ENCODE results near the gene CDR2L. TPM values are rescaled to one million over a fixed set of nuclear protein-coding genes. Genes with fewer than 3 reads are reported as not detected.

CDR2L gene
- polyA plus RNA-seq, 1 of the 3 experiments (the other 2 are of a cell fraction) = 21.2 TPM

GRCh38 chr17:75030161-75030560 is 42.7 kb downstream of the CDR2L start:
- H3K36me3 ChIP-seq (replicated peaks in 1 of 2; ENCODE audit: control insufficient read depth in 1 of 2, insufficient read depth in 2 of 2, low read length in 1 of 2) = no peaks in the 10 kb centered on the region
- no peak overlapping the region for H3K27ac ChIP-seq (ENCODE audit: low read depth in 2 of 2, low read length in 1 of 2)
- peaks cover 5% of the 10 kb centered on the region; the same call in 1 of the 2 replicates for H3K9me3 ChIP-seq
- WGBS (ENCODE audit: low lambda C conversion rate) = 76% methylated on average over 8 of the region's 8 CpGs
- no peak overlapping the region for H2AFZ ChIP-seq (ENCODE audit: low read depth)
- H3K79me2 ChIP-seq (ENCODE audit: insufficient read depth) = no peaks in the 10 kb centered on the region
- no peaks in the 10 kb centered on the region for H3K9me2 ChIP-seq
- ChIA-PET POLR2A (no interaction called here), CTCF (interaction anchor here (2.6 to 3.0 kb wide), 2 partner anchors 18 to 69 kb away, joined by 11 to 17 read pairs; partner anchors contain the start of gene MRPL58)
- H3K27me3 ChIP-seq (ENCODE audit: insufficient read depth) = no peaks in the 10 kb centered on the region
- H3K9ac ChIP-seq = no peak overlapping the region
- 0 out of 2 replicates have a peak, but pooled peaks have one; percentile 13 for TF ChIP-seq USF1 (IDR thresholded peaks at IDR 0.05; ENCODE audit: borderline replicate concordance, low read depth)
- no peak for TF ChIP-seq EZH2phosphoT487 (IDR thresholded peaks at IDR 0.05; ENCODE audit: borderline replicate concordance, low read depth)
- H3F3A ChIP-seq (replicated peaks; ENCODE audit: insufficient read depth) = peaks cover 25% of the 10 kb centered on the region
- no peak for DNase-seq
- H4K20me1 ChIP-seq (ENCODE audit: insufficient read depth) = peaks cover 4% of the 10 kb centered on the region; the same call in 1 of the 2 replicates
- H3K4me2 ChIP-seq = no peak overlapping the region
- no peak overlapping the region for H3K4me3 ChIP-seq (ENCODE audit: low read depth in 2 of 2, low read length in 1 of 2)
- peaks cover 0 to 12% of the 10 kb centered on the region in 2 experiments; a peak in 1 of 4 replicates for H3K4me1 ChIP-seq (ENCODE audit: control insufficient read depth in 1 of 2, insufficient read depth in 2 of 2, low read depth in 1 of 2, low read length in 1 of 2)

- no peaks in the 10 kb centered on the region for H3K79me2 ChIP-seq (ENCODE audit: insufficient read depth)
- POLR2A ChIA-PET = interaction anchor here (0.9 to 2.0 kb wide), 3 partner anchors 20 to 60 kb away, joined by 3 to 33 read pairs (median 4); partner anchors contain the start of genes CDR2L, HID1 and MRPL58
- peaks cover 0 to 22% of the 10 kb centered on the region in 2 experiments; a peak in 1 of 4 replicates for H3K4me1 ChIP-seq (ENCODE audit: control insufficient read depth in 1 of 2, insufficient read depth in 2 of 2, low read depth in 1 of 2, low read length in 1 of 2)
- peak overlapping the region; percentile 40 to 61 for H3K27ac ChIP-seq (ENCODE audit: low read depth in 2 of 2, low read length in 1 of 2)
- H3K9me2 ChIP-seq = no peaks in the 10 kb centered on the region
- no peaks in the 10 kb centered on the region for H3K27me3 ChIP-seq (ENCODE audit: insufficient read depth)
- peaks cover 4% of the 10 kb centered on the region; the same call in 1 of the 2 replicates for H4K20me1 ChIP-seq (ENCODE audit: insufficient read depth)
- TF ChIP-seq POLR2AphosphoS5 (IDR thresholded peaks at IDR 0.05; ENCODE audit: low read depth, low read length) (peak; percentile 29; the same call in 1 of the 2 replicates), USF1 (IDR thresholded peaks at IDR 0.05; ENCODE audit: borderline replicate concordance, low read depth) (peak; percentile 57; the same call in 1 of the 2 replicates), RFX5 (IDR thresholded peaks at IDR 0.05; ENCODE audit: low read length) (no peak), CHD2 (IDR thresholded peaks at IDR 0.05; ENCODE audit: low read length, partially characterized antibody) (peak; percentile 48), MXI1 (IDR thresholded peaks at IDR 0.05; ENCODE audit: low read depth, low read length) (peak; percentile 43; the same call in 1 of the 2 replicates), RAD21 (IDR thresholded peaks at IDR 0.05; ENCODE audit: low read length) (no peak), TAF1 (IDR thresholded peaks at IDR 0.05; ENCODE audit: borderline replicate concordance, low read depth, low read length) (no peak), EP300 (IDR thresholded peaks at IDR 0.05; ENCODE audit: borderline replicate concordance in 1 of 2, low read depth in 1 of 2, low read length in 1 of 2) (no peak)
- peak overlapping the region; percentile 67 to 98 for H3K4me3 ChIP-seq (ENCODE audit: low read depth in 2 of 2, low read length in 1 of 2)
- peak; percentile 89 for DNase-seq
- no peaks in the 10 kb centered on the region for H3K36me3 ChIP-seq (replicated peaks in 1 of 2; ENCODE audit: control insufficient read depth in 1 of 2, insufficient read depth in 2 of 2, low read length in 1 of 2)
- peak overlapping the region; percentile 92; the same call in 1 of the 2 replicates for H2AFZ ChIP-seq (ENCODE audit: low read depth)
- H3K9ac ChIP-seq = peak overlapping the region; percentile 17; the same call in 1 of the 2 replicates
- peaks cover 41% of the 10 kb centered on the region for H3F3A ChIP-seq (replicated peaks; ENCODE audit: insufficient read depth)
- H3K9me3 ChIP-seq = peaks cover 5% of the 10 kb centered on the region; the same call in 1 of the 2 replicates
- CTCF ChIA-PET = interaction anchor here (0.9 to 2.3 kb wide), 9 partner anchors 19 to 170 kb away, joined by 3 to 17 read pairs (median 6); partner anchors contain the start of genes CDR2L, MRPL58 and OTOP2
- WGBS (ENCODE audit: low lambda C conversion rate) = 26% methylated on average over 10 of the region's 10 CpGs
- H3K4me2 ChIP-seq = peak overlapping the region; percentile 89
Measured at GRCh38 chr17:75031972-75032719, 44.7 kb downstream of the CDR2L start.
